MV-4-11 (cell line): Measurements from ENCODE around the gene TECR.
A peak's percentile ranks its signal among the peaks of the same experiment; 100 is the strongest.
"Not testable (repeated sequence)": the region's sequence is repeated elsewhere in the genome, so short reads cannot be mapped to it uniquely, and the experiment has no call there.

Experiments
- DNase-seq: peaks from one replicate; lab custom pipeline; 2025; lab: John Stamatoyannopoulos, UW

TECR gene, protein sequence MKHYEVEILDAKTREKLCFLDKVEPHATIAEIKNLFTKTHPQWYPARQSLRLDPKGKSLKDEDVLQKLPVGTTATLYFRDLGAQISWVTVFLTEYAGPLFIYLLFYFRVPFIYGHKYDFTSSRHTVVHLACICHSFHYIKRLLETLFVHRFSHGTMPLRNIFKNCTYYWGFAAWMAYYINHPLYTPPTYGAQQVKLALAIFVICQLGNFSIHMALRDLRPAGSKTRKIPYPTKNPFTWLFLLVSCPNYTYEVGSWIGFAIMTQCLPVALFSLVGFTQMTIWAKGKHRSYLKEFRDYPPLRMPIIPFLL

DNA sequence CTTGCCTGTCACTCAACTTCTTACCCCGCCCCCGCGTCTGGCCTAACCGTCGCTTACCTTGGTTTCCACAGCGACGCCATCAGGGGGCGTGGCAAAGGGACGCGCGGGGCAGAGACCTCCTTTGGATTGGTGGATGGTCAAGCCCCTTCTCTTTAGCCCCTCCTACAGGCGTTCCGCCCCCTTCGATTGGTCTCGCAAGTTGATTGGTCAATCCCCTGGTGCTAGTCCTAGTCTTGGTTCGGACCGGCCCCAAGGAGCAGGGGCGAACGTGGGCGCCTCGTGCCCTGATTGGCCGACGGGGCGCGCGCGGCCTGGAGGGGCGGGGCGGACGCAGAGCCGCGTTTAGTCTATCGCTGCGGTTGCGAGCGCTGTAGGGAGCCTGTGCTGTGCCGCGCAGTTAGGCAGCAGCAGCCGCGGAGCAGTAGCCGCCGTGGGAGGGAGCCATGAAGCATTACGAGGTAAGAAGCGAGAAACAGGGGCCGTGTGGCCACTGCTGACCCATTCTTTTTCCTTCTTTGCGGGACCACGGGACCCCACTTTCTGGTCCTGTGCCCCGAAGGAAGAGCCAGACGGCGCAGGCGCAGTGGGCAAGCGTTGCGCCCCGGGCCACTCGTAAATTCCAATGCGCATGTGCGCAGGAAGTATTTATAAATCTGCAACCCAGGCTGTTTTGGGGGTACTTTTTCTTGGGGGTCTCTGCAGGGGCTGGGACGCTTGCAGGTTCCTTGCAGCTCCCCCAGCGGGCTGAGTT, at the start of gene TECR:
TECR (plus strand) TSS at position 341 of the 751 bp plus-strand sequence; CDS start at position 444, 103 bp downstream.
- DNase-seq, result peak; percentile 100

DNA sequence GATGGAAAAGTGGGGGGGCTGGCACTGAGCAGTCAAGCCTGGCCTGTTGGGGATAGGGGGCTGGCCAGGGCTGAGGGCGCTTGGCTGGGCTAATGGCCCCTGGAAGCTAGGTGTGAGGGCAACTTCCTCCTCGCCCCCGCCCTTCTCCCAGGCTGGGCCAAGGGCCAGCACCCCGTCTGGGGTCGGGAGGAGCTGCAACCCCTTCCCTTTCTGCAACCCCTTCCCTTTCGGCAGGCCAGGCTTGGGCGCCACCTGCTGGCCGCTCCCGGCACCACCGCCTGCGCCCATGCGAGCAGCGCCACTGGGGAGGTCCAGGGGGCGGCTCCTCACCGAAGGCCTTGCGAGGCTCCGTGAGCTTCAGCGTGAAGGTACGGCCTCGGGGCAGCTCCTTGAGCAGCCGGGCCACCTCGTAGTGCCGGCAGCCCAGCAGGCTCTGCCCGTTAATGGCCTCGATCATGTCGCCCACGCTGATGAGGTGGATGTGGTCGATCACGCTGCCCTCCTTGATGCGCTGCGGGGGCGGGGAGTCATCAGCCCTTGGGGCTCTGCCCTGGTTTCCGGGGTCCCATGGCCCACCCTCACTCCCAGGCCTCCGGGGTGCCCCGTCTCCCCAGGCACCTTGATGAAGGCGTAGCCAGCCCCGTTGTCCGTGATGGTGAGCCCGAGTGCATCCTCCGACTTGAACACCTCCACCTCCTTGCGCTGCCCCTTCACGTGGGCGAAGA, 49.3 kb upstream of the TECR start:
- peak; percentile 24 for DNase-seq

DNA sequence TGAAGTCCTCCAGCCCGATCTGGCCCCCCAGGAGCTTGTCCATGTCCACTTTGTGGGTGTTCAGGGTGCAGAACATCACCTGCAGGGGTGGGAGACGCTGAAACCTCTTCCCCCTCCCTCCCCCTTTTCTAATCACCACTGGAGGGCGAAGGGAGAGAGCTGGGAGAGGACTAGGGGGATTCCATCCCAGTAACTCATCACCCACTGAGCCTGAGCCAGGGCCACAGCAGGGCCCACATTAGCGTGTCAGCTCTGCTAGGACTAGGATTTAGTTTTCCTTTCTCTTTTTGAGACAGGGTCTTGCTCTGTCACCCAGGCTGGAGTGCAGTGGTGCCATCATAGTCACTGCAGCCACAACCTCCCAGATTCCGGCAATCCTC, 48.7 kb upstream of the TECR start:
- no peak for DNase-seq

DNA sequence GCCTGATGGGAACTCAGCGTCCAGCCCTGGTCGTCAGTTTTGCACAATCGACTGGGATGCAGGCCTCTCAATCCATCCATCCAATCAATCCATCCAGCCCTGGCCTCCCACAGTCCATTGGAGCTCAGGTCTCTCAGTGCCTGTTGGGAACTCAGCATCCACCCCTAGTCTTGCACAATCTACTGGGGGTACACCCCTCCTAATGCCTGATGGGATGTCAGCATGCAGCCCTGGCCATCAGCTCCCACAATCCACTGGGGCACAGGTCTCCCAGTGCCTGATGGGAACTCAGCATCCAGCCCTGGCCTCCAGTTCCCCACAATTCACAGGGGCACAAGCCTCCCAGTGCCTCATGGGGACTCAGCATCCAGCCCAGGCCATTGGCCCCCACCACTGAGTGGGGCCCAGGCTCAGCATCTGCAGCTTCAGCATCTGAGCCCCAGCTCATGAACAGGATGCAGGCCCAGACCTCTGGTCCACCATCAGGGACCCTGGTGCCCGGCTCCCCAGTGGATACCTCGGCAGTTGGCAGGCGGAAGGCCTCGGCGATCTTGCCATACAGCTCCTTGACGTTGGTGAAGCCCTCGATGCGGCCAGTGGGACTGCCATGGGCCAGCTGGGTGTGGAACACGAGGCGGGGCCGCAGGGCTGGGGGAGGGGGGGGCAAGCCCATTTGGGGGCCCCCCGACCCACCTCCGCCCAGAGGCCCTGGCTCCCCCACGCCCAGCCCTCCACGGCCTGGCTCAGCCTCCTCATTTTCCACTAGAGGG, 47.0 kb upstream of the TECR start:
- no peak for DNase-seq

DNA sequence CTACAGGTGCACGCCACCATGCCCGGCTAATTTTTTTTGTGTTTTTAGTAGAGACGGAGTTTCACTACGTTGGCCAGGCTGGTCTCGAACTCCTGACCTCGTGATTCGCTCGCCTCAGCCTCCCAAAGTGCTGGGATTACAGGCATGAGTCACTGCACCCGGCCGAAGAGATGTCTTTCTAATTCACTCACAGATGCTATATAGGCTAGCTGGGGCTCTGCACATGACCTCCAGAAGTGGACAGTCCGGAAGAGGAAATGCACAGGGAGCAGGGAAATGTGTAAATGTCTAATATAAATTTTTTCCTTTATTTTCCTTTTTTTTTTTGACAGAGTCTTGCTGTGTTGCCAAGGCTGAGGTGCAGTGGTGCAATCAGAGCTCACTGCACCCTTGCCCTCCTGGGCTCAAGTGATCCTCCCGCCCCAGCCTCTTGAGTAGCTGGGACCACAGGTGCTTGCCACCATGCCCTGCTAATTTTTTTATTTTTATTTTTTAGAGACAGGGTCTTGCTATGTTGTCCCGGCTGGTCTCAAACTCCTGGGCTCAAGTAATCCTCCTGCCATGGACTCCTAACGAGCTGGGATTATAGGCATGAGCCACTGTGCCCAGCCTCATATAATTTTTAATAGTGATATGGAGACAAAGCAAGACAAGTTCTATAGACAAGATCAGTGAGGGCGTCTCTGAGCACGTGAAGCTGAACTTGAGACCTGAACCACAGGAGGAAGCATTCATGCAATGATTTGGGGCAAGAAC, 41.8 kb upstream of the TECR start:
- no peak for DNase-seq

DNA sequence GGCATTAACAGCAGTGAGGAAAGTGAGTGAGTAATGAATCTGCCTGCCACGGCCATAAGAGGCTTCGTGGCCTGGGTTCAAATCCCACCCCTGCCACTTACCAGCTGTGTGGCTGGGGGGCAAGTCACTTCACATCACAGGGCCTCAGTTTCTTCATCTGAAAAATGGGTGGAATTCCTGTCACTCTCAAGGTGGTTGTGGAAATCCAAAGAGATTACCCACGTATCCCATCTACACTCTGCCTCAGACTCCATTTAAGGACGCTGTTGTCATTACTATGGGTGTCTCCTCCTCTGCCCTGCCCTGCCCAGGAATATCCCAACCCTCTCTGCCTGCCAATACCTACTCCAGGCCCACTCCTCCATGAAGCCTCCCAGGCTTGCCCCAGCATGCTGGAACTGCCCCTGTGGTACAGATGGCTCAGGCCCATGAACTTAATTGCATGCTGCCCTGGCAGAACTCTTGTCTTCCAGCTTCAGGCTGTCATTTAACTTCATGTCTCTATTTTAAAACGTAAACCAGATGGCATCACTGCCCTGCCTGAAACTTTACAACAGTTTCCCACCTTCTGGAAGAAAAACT, 36.5 kb upstream of the TECR start:
- no peak for DNase-seq

DNA sequence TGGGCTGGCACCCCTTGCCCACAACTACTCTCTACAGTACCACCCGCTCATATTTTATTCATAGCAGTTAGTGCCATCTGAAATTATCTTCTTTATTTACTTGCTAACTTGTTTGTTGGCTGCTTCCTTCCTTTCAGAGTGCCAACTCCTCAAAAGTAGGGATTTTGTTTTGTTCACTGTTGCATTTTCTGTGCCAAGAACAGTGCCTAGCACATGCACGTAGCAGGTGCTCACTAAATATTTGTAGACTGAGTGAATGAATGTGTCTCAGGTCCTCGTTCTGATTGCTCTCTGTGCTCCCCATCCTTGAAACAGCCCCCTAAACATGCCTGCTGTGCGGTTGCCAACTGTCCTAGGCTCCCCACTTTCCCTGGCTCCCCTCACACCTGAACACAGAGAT, 35.0 kb upstream of the TECR start:
- no peak for DNase-seq

DNA sequence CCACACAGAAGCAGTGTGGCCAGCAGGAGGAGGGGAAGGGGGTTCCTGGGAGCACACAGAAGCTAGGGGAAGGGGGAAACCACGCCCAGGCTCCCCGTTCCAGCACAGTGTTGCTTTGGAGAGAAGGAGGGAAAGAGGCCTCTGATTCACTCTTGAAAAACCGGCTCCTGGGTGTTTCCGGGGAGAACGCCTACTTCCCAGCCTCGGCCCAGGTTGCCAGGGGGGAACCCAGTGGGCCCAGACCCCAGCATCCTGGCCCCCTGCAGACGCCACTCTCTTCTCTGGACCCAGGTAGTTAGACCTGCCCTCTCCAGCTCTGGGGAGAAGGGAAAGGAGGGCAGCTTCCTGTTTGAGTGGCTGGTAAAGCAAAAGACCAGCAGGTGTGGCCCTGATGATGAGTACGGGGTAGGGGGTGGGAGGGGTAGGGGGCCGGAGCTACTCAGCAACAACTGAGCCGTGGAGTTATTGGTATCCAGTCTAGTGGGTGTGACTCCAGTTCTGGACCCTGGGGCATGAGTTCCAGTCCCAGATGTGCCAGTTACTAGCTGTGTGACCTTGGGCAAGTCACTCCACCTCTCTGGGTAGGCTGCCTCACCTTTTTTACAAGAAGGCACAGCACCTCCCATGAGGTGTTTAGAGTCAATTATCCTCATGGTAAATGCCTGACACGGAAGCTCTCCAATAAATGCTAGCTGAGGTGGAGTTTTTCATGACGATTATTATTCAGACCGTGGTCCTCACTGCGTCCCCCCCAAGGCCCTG, 34.3 kb upstream of the TECR start:
- no peak for DNase-seq

DNA sequence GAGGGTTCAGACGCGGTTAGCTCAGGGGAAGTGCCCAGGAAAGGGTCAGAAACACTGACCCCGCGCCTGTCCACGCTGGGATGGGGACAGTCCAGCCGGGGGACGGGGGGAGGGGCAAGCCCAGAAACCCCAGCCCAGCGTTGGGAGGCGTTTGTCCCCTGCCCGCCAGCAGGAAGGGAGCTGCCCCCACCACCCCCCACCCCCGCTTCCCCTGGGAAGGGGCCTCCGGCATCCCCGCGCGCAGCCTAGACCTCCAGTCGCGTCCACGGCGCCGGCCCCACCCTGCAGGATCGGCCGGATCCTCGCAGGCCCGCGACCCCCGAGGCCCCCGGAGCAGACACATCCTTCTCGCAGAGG, 33.7 kb upstream of the TECR start:
- DNase-seq, result no peak

DNA sequence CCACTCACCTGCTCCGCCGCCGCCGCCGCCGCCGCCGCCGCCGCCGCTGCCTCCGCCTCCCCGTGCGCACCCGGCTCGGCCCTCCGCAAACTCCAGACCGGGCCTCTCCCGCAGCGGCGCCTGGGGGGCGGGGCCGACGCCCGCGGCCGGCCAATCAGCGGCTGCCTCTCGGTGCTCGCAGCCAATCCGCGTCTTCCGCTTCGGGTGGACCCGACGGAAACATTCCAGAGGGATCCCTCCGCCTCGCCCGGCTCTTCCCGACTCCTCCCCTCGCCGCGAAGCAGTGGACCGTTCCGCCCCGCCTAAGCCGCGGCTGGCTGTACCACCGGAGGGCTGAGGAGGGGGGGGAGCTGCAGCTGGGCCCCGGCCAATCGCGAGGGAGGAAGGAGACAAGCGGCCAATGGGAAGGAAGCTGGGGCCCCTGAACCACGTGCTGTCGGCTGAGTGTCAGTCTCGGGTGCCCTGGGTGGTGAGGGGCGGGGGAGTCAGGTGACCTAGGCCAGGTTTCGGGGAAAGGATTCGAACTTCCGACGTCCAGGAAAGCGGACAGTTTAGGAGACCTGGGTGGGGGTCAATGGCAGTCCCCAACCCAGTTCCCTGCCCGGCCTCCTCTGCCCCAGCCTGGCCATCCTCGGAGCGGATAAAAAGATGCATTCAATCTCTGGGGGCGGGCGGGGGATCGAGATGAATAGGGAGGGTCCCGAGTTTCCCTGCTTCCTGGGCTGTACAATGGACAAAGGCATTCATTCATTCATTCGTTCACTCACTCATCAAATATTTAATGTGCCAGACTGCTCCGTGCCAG, 33.2 kb upstream of the TECR start, which contains the start of gene GIPC1:
GIPC1 (minus strand) TSS at position 99 of the 805 bp plus-strand sequence. CDS start 13,151 bp downstream, outside the sequence.
- peak; percentile 92 for DNase-seq

DNA sequence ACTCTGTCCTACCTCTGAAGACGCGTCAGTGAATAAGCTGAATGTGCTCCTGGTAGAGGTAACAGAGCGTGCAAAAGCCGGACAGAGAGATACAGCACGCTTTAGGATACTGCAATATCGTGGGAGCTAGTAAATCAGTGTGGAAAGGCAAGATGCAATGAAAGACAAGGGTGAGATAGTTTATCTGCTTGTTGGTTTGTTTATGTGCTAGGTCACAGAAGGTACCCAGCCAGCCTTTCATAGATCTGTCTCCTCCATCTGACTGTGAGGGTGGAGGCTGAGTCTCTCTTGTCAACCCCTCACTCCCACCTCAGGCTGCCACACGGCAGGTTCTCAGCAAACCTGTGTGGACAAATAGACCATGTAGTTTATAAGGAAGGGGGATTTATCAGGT, 32.6 kb upstream of the TECR start:
- no peak for DNase-seq

DNA sequence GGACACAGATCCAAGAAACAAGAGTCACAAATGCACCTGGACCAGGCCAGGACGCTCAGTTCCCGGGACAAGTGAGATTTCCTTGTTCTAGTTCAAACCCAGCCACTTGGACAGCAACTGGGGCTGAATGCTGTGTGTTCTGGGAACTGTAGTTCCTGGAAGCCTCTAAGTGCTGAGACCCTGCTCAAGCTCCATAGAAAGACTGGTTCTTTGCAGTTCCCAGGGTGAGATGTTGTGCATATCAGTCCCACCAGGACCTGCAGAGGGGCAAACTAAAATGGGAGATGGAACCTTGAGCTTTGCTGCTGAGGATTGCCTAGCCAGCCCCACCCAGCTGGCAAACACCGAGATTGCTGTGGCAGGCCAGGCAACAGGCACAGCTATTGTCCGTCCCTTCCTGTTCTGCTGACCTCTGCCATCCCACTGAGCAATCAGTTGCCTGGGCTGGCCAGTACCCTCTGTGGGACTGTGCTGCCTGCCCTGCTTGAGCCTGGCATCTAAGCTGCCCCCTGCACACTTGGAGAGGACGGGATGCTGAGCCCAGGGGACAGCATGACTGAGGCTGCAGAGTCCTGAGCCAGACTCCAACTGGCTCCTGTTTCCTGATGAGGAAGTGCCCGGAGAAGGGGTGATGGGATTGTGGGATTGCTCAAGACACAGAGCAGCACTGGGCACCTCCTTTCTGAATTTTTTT, 32.0 kb upstream of the TECR start:
- DNase-seq, result peak; percentile 43

DNA sequence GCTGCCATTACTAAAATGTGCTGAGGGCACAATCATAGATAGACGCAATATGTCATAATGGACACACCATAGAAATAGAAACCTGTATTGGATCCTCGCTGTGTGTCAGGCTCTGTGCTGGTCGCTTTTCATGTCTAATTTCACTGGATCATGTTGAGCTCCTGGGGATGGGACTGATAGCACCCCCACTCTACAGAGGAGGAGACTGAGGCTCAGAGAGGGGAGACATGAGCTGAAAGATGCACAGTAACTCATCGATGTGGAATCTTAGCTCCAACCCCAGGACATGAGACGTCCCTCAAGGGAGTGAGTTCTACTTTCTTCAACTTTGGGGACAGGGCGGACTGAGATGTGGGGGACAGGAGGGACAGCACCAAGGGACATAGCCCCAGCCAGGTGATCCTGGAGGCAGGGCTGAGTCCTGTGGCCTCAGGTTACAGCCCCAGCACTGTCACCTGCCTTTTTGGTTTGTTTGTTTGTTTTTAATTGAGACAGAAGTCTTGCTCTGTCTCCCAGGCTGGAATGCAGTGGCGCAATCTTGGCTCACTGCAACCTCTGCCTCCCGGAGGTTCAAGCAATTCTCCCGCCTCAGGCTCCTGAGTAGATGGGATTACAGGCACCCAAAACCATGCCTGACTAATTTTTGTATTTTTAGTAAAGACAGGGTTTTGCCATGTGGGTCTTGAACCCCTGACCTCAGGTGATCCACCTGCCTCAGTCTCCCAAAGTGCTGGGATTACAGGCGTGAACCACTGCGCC, 26.9 kb upstream of the TECR start:
- no peak for DNase-seq

DNA sequence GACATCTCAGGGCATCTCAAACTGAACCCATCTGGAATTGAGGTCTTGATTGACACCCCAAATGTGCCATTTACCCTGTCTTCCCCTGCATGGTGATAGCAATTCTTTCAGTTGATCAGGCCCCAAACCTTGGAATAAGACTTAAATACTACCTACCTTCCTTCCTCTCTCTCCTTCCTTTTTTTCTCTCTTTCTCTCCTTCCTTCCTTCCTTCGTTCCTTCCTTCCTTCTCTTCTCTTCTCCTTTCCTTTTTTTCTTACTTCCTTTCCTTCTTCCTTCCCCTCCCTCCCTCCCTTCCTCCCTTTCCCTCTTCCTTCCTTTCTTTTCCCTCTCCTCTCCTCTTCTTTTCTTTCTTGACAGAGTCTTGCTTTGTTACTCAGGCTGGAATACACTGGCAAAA, 26.1 kb upstream of the TECR start:
- no peak for DNase-seq

DNA sequence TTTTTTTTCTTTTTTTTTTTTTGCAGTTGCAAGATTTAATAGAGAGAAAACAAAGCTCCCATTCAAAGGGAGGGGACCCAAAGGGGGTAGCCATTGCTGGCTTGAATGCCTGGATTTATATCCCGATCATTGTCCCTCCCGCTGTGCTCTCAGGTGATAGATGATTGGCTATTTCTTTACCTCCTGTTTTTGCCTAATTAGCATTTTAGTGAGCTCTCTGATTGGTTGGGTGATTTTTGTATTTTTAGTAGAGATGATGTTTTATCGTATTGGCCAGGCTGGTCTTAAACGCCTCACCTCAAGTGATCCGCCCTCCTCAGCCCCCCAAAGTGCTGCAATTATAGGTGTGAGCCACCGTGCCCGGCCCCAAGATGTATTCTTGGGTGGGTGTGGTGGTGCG, 24.8 kb upstream of the TECR start:
- not testable (repeated sequence) for DNase-seq

DNA sequence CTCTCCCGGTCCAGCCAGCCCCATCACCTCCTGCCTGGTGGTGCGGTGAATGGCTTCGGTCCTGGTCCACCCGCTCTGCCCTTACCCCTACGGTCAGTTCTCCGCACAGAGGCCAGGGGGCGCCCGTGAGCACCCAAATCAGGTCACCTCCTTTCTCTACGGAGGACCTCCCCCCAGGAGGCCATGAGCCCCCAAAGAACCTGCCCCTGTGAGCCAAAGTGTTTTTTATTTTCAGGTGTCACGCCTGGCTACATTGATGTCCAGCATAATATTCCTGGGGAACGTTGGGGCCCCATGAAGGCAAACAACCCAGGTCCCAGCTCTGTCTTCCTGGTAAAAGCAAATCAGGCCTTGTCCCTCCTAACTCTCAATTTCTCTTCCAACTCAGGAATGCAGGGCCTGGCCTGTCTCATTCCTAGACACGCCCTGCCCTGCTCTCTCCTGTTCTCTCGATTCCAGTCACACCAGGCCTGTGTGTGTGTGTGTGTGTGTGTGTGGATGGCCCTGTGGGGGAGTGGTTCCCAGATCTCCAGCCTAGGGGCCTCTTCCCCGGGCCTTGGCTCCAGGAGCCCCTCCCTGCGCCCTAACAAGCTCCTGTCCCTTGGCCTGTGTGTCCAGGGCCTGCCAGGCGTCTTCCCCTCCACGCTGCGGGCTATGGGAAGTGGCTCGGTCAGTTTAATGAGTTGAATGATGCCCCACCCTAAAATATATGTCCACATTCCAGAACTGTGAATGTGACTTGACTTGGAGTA, 23.7 kb upstream of the TECR start:
- peak; percentile 25 for DNase-seq
